HG03442 (cell line): ENCODE results near the gene MICOS13.
A peak's percentile ranks its signal among the peaks of the same experiment; 100 is the strongest.

ENCODE experiments used
- ATAC-seq: cut with Tn5 transposase; IDR thresholded peaks from one replicate; pipeline ENCODE4 v1.9.1; 2021; ENCODE audit warnings: mild to moderate bottlenecking, moderate library complexity; ENCODE audit not compliant: unreplicated experiment

Gene MICOS13

GRCh38 chr19:5700455-5701092 is 20.3 kb upstream of the MICOS13 start:
- ATAC-seq: no peak

- no peak for ATAC-seq
Measured at GRCh38 chr19:5698635-5699422, 18.5 kb upstream of the MICOS13 start.

GRCh38 chr19:5697890-5698634 is 17.7 kb upstream of the MICOS13 start:
- ATAC-seq: no peak

GRCh38 chr19:5697022-5697889 is 16.9 kb upstream of the MICOS13 start:
- no peak for ATAC-seq

GRCh38 chr19:5696196-5697021 is 16.1 kb upstream of the MICOS13 start:
- ATAC-seq: no peak

GRCh38 chr19:5695649-5696195 is 15.4 kb upstream of the MICOS13 start:
- ATAC-seq: no peak

GRCh38 chr19:5694956-5695648 is 14.8 kb upstream of the MICOS13 start:
- ATAC-seq: no peak

GRCh38 chr19:5694167-5694955 is 14.0 kb upstream of the MICOS13 start:
- no peak for ATAC-seq

- ATAC-seq: no peak
Measured at GRCh38 chr19:5693195-5694166, 13.2 kb upstream of the MICOS13 start.

- ATAC-seq: no peak
Measured at GRCh38 chr19:5692723-5693194, 12.4 kb upstream of the MICOS13 start.

GRCh38 chr19:5691822-5692722 is 11.8 kb upstream of the MICOS13 start:
- ATAC-seq: no peak

- ATAC-seq: no peak
Measured at GRCh38 chr19:5690955-5691821, 10.9 kb upstream of the MICOS13 start.

GRCh38 chr19:5690125-5690954 is 10.0 kb upstream of the MICOS13 start, which contains the start of gene RPL36:
Gene RPL36, plus strand, starts transcription at chr19:5690295. Its CDS starts 213 bp downstream, at chr19:5690508.
- ATAC-seq: peak; percentile 54
